GM21526 (cell line): Measurements from ENCODE around the gene LCK.
"Not testable (repeated sequence)": the region's sequence is repeated elsewhere in the genome, so short reads cannot be mapped to it uniquely, and the experiment has no call there.

Source experiments
- ATAC-seq: cut with Tn5 transposase; IDR thresholded peaks from one replicate; pipeline ENCODE4 v1.9.1; 2021; ENCODE audit warnings: moderate library complexity; ENCODE audit not compliant: unreplicated experiment, low FRiP score

Gene LCK

DNA sequence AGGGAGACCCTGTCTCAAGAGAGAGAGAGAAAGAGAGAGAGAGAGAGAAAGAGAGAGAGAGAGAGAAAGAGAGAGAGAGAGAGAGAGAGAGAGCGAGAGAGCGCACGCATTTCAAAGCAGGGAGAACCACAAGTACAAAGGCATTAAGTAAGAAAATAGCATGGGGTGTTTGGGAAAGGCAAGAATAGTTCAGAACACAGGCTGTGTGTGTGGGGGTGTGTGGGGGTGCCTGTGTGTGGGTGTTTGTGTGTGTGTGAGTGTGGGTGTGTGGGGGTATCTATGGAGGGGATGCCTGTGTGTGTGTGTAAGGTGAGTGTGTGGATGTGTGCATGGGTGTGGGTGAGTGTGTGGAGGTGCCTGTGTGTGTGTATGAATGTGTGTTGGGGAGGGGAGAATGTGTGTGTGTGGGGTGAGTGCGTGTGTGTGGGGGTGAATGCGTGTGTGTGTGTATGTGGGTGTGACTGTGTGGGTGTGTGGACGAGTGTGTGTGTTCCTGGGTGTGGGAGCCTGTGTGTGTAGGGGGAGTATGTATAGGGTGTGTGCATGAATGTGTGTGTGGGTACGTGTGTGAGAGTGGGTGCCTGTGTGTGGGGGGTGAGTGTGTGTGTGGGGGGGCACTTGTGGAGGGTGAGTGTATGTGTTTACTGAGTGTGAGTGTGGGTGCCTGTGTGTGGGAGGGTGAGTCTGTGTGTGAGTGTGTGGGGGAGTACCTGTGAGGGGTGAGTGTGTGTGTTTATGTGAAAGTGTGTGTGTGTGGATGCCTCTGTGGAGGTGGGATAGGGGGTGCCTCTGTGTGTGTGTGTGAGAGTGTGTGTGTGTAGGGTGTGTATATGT, 21.7 kb downstream of the LCK start:
- no peak for ATAC-seq

DNA sequence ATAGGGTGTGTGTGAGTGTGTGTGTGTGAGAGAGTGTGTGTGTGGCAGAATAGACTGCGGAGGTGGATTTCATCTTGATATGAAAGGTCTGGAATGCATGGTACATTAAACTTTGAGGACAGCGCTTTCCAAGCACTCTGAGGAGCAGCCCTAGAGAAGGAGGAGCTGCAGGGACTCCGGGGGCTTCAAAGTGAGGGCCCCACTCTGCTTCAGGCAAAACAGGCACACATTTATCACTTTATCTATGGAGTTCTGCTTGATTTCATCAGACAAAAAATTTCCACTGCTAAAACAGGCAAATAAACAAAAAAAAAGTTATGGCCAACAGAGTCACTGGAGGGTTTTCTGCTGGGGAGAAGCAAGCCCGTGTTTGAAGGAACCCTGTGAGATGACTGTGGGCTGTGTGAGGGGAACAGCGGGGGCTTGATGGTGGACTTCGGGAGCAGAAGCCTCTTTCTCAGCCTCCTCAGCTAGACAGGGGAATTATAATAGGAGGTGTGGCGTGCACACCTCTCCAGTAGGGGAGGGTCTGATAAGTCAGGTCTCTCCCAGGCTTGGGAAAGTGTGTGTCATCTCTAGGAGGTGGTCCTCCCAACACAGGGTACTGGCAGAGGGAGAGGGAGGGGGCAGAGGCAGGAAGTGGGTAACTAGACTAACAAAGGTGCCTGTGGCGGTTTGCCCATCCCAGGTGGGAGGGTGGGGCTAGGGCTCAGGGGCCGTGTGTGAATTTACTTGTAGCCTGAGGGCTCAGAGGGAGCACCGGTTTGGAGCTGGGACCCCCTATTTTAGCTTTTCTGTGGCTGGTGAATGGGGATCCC, 22.5 kb downstream of the LCK start:
- no peak for ATAC-seq

- no peak for ATAC-seq
Observed at GRCh38 chr1:32274646-32275340, 23.7 kb downstream of the LCK start.

GRCh38 chr1:32275424-32275823, 24.4 kb downstream of the LCK start:
- no peak for ATAC-seq

DNA sequence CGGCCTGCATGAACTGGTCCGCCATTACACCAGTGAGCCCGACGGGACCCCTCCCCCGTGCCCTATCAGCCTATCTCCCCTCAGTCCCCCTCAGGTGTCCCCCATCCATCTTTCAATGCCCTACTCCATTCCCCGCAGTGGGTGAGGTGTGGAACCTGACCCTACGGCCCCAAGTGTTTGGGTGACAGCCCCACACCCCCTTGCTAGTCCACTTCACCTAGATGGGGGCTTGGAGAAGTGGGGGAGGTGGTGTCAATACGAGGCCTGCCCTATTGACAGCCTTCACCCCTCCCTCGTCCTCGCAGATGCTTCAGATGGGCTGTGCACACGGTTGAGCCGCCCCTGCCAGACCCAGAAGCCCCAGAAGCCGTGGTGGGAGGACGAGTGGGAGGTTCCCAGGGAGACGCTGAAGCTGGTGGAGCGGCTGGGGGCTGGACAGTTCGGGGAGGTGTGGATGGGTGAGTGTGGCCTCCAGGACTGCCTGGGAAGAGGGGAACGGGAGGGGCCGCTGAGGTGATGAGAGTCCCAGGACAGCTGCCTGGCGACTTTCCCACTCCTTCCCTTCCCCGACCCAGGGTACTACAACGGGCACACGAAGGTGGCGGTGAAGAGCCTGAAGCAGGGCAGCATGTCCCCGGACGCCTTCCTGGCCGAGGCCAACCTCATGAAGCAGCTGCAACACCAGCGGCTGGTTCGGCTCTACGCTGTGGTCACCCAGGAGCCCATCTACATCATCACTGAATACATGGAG, 25.1 kb downstream of the LCK start:
- no peak for ATAC-seq

GRCh38 chr1:32284777-32285176, 33.7 kb downstream of the LCK start:
- not testable (repeated sequence) for ATAC-seq

- ATAC-seq = no peak
Observed at GRCh38 chr1:32285658-32286057, 34.6 kb downstream of the LCK start.

- no peak for ATAC-seq
Observed at GRCh38 chr1:32286763-32287162, 35.7 kb downstream of the LCK start.

DNA sequence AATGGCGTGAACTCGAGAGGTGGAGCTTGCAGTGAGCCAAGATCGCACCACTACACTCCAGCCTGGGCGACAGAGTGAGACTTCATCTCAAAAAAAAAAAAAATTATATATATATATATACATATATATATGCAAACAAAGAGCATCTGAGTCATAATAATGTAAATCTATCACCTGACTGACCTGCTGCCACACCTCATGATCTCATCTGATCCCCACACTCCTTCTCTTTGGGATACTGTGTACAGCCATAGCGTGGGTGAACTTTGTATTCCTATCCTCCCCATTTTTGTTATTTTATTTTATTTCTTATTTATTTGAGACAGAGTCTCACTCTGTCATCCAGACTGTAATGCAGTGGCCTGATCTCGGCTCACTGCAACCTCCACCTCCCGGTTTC, 38.2 kb downstream of the LCK start:
- ATAC-seq = no peak

- no peak for ATAC-seq
Observed at GRCh38 chr1:32291145-32291707, 40.2 kb downstream of the LCK start.

DNA sequence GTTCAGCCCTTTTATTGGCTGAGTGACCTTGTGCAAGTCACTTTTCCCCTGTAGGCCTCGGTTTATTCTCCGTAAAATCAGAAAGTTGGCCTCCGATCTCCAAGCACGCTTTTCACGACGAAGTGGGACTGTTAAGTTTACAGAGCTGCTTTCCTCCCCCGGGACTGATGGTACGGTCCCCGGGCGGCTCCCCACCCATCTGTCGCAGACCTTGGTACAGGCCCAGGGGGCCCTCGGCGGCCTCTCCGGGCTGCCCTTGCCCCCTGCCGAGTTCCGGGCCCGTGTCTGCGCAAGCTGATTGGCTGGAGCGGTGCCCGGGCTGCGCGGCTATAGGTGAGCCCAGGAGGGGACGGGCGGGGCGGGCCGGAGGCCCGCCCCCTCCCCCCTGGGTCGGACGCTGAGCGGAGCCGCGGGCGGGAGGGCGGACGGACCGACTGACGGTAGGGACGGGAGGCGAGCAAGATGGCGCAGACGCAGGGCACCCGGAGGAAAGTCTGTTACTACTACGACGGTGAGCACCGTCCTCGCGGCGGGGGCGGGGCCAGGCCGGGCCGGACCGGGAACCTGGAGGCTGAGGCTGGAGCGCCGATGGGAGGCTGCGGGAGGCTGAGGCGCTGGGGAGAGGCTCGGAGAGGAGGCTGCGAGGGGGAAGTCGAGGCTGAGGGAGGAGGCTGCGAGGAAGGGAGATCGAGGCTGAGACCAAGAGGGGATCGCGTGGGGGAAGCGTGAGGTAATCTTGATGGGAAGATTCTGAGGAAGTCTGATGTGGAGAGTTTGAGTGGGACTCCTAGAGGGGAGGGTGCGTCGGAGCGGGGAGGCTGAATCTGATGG, 40.9 kb downstream of the LCK start, which contains the start of gene HDAC1:
HDAC1 (plus strand) TSS at position 376 of the 831 bp plus-strand sequence; CDS start at position 463, 87 bp downstream.
- peak; percentile 91 for ATAC-seq

DNA sequence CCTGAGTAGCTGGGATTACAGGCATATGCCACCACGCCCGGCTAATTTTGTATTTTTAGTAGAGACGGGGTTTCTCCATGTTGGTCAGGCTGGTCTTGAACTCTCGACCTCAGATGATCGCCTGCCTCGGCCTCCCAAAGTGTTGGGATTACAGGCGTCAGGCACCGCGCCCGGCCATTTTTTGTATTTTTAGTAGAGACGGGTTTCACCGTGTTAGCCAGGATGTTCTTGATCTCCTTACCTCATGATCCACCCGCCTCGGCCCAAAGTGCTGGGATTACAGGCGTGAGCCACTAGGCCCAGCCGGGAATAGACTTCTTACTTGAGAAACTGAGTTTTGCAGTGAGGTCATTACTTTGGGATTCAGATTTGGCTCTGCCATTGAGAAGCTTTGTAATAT, 47.1 kb downstream of the LCK start:
- ATAC-seq = not testable (repeated sequence)

DNA sequence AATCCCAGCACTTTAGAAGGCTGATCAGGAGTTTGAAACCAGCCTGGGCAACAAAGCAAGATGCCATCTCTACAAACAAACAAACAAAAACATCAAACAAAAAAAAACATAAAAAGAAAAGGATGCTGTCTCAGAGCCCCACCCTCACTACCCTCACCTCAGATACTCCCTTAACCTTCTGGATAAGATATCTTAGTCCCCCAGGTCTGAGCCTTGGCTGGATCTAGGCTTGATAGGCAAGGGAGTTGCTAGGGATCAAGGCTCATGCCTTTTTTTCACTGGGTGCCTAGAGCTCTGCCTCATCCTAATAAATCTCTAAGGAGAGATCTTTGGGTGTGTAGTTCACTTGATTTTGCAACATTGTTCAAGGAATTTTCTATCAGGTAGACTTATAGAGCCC, 48.3 kb downstream of the LCK start:
- ATAC-seq = no peak

DNA sequence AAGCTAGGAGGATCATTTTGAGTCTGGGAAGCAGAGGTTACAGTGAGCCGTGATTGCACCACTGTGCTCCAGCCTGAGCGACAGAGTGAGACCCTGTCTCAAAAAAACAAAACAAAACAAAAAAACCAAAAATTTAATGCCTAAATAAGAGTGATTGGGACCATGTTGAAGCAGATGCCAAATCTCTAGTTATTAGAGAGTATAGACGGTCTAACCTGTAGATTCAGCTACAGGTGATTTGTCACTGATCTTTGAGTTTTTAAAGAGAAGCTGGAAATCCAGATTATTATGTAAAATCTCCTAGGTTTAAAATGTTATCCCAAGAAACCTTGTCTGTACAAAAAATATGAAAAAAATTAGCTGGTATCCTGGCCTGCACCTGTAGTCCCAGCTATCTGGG, 52.3 kb downstream of the LCK start:
- no peak for ATAC-seq

GRCh38 chr1:32303997-32304622, 53.0 kb downstream of the LCK start:
- no peak for ATAC-seq

- ATAC-seq = no peak
Observed at GRCh38 chr1:32305310-32305709, 54.2 kb downstream of the LCK start.

- ATAC-seq = no peak
Observed at GRCh38 chr1:32307324-32307723, 56.3 kb downstream of the LCK start.

GRCh38 chr1:32309960-32310359, 58.9 kb downstream of the LCK start:
- no peak for ATAC-seq
